DOHH2 (cell line): ENCODE measurements around the gene COG1.

Source experiments
- H3F3A ChIP-seq: fragments of 200-600 bp; sonication (generic), shearing (Covaris generic); 2 replicates; pipeline ENCODE4 v1.6.0; 2016; ENCODE audit warnings: antibody characterized with exemption, mild to moderate bottlenecking; ENCODE audit not compliant: control insufficient read depth, insufficient read depth
- H3K27ac ChIP-seq: fragments of 200-600 bp; sonication (generic); 2 replicates; pipeline ENCODE4 v1.5.1; 2014; ENCODE audit warnings: low read depth, mild to moderate bottlenecking, low read length, moderate library complexity
- H3K27me3 ChIP-seq: fragments of 200-600 bp; sonication (generic); 2 replicates; pipeline ENCODE4 v1.6.1; 2014; ENCODE audit warnings: mild to moderate bottlenecking, low read length, mixed read lengths; ENCODE audit not compliant: control insufficient read depth
- H3K36me3 ChIP-seq: fragments of 200-600 bp; sonication (generic); 2 replicates; pipeline ENCODE4 v1.6.1; 2014; ENCODE audit warnings: mild to moderate bottlenecking, low read length, moderate library complexity, mixed read lengths; ENCODE audit not compliant: control insufficient read depth
- H3K4me1 ChIP-seq: fragments of 200-600 bp; sonication (generic); 2 replicates; pipeline ENCODE4 v1.6.1; 2014; ENCODE audit warnings: mild to moderate bottlenecking, low read length, mixed read lengths; ENCODE audit not compliant: control insufficient read depth
- H3K4me2 ChIP-seq: fragments of 200-600 bp; sonication (generic); 2 replicates; pipeline ENCODE4 v1.6.0; 2014; ENCODE audit warnings: mild to moderate bottlenecking, low read length, moderate library complexity
- H3K4me3 ChIP-seq: fragments of 200-600 bp; sonication (generic); 2 replicates; pipeline ENCODE4 v1.5.1; 2014; ENCODE audit warnings: mild to moderate bottlenecking, low read length, mixed read lengths
- H3K79me2 ChIP-seq: fragments of 200-600 bp; sonication (generic); 2 replicates; pipeline ENCODE4 v1.6.1; 2014; ENCODE audit warnings: mild to moderate bottlenecking, low read length, mixed read lengths; ENCODE audit not compliant: control insufficient read depth
- H3K9me2 ChIP-seq: fragments of 200-600 bp; sonication (generic); replicated peaks from 2 replicates; pipeline ENCODE4 v1.6.1; 2014; ENCODE audit warnings: mild to moderate bottlenecking, low read length, mixed read lengths; ENCODE audit not compliant: control insufficient read depth
- H3K9me3 ChIP-seq: fragments of 200-600 bp; sonication (generic); 2 replicates; pipeline ENCODE4 v1.6.1; 2014; ENCODE audit warnings: antibody characterized with exemption, low read length, mixed read lengths; ENCODE audit not compliant: control insufficient read depth, insufficient read depth
- H4K20me1 ChIP-seq: fragments of 200-600 bp; sonication (generic); 2 replicates; pipeline ENCODE4 v1.6.0; 2014; ENCODE audit warnings: low read depth, mild to moderate bottlenecking, antibody characterized with exemption, low read length, moderate library complexity; ENCODE audit not compliant: control insufficient read depth, insufficient read depth
- CTCF ChIP-seq: fragments of 200-600 bp; sonication (generic); IDR thresholded peaks from one replicate; pipeline ENCODE4 v1.5.1; 2014; ENCODE audit warnings: antibody characterized with exemption, mild to moderate bottlenecking, low read depth, low read length; ENCODE audit not compliant: poor library complexity, severe bottlenecking
- EZH2phosphoT487 ChIP-seq: fragments of 200-600 bp; sonication (generic); IDR thresholded peaks from 2 replicates; pipeline ENCODE4 v1.6.1; 2017; ENCODE audit warnings: borderline replicate concordance, mild to moderate bottlenecking, antibody characterized with exemption, low read length, moderate library complexity, mixed read lengths

The COG1 gene

GRCh38 chr17:73210002-73210678, 17.3 kb downstream of the COG1 start:
- no peaks in the 10 kb centered on the region; the same call in 1 of the 2 replicates for H4K20me1 ChIP-seq
- no peaks in the 10 kb centered on the region for H3K27me3 ChIP-seq
- H3K4me1 ChIP-seq: no peaks in the 10 kb centered on the region
- H3K9me2 ChIP-seq: no peaks in the 10 kb centered on the region
- H3K4me2 ChIP-seq: no peak overlapping the region
- TF ChIP-seq EZH2phosphoT487: no peak
- H3K9me3 ChIP-seq: no peaks in the 10 kb centered on the region
- peaks cover 8% of the 10 kb centered on the region for H3K79me2 ChIP-seq
- no peak overlapping the region for H3K27ac ChIP-seq
- no peaks in the 10 kb centered on the region for H3F3A ChIP-seq
- peaks cover 56% of the 10 kb centered on the region for H3K36me3 ChIP-seq
- no peak overlapping the region for H3K4me3 ChIP-seq

- Histone ChIP-seq H3K27me3 (no peaks in the 10 kb centered on the region), H4K20me1 (no peaks in the 10 kb centered on the region; the same call in 1 of the 2 replicates), H3F3A (no peaks in the 10 kb centered on the region), H3K4me1 (no peaks in the 10 kb centered on the region), H3K27ac (no peak overlapping the region), H3K36me3 (peaks cover 50% of the 10 kb centered on the region), H3K79me2 (peaks cover 17% of the 10 kb centered on the region), H3K9me2 (no peaks in the 10 kb centered on the region), H3K4me3 (no peak overlapping the region), H3K4me2 (no peak overlapping the region), H3K9me3 (no peaks in the 10 kb centered on the region)
- TF ChIP-seq CTCF: no peak
- no peak for TF ChIP-seq EZH2phosphoT487
Observed at GRCh38 chr17:73211745-73212144, 18.9 kb downstream of the COG1 start.

GRCh38 chr17:73214008-73214407, 21.2 kb downstream of the COG1 start:
- Histone ChIP-seq H3K4me1 (no peaks in the 10 kb centered on the region), H3F3A (no peaks in the 10 kb centered on the region), H3K27ac (no peak overlapping the region), H4K20me1 (no peaks in the 10 kb centered on the region; the same call in 1 of the 2 replicates), H3K9me2 (no peaks in the 10 kb centered on the region), H3K79me2 (peaks cover 17% of the 10 kb centered on the region), H3K36me3 (peaks cover 30% of the 10 kb centered on the region), H3K4me3 (no peak overlapping the region), H3K27me3 (no peaks in the 10 kb centered on the region), H3K4me2 (no peak overlapping the region), H3K9me3 (no peaks in the 10 kb centered on the region)
- TF ChIP-seq EZH2phosphoT487 (no peak), CTCF (no peak)

GRCh38 chr17:73214851-73215250, 22.0 kb downstream of the COG1 start:
- Histone ChIP-seq H3K9me3 (no peaks in the 10 kb centered on the region), H4K20me1 (no peaks in the 10 kb centered on the region; the same call in 1 of the 2 replicates), H3K79me2 (peaks cover 17% of the 10 kb centered on the region), H3K4me3 (no peak overlapping the region), H3K27me3 (no peaks in the 10 kb centered on the region), H3K36me3 (peaks cover 22% of the 10 kb centered on the region), H3F3A (no peaks in the 10 kb centered on the region), H3K27ac (no peak overlapping the region), H3K4me1 (no peaks in the 10 kb centered on the region), H3K4me2 (no peak overlapping the region), H3K9me2 (no peaks in the 10 kb centered on the region)
- TF ChIP-seq EZH2phosphoT487 (no peak), CTCF (no peak)
